ENCODE measurements around the gene METTL14. TPM values are rescaled to one million over a fixed set of nuclear protein-coding genes. Genes with fewer than 3 reads are reported as not detected.

METTL14 gene
- total RNA-seq, 1 donor = 25.3 TPM

DNA sequence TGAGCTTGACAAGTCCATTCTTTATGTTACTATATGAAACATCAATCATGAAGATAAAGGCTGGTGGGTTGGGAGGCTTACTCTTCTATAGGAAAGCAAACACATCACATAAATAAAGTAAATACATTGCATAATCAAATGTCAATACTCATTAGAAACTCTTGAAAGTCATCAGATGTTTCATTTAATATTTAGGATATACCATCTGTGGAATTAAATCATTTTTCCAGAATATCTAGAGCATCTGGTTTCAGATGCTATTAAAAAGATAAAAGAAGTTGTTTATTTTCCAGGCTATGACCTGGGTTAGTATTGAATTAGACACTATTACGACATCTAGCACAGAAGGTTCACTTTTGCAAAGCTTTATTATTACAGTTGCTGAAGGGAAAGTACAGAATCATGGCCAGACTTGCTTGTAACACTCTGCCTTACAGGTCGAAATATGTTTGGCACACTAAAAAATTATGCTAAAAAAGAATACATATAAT is 72.6 kb downstream of the METTL14 start:
- peaks cover 78% of the 10 kb centered on the region for H3K4me1 ChIP-seq (ENCODE audit: insufficient read depth, low read length)
- H4K20me1 ChIP-seq (ENCODE audit: insufficient read depth, low read length) = peaks cover 3% of the 10 kb centered on the region
- no peak overlapping the region for H2AFZ ChIP-seq (ENCODE audit: low read length)
- H3K4me2 ChIP-seq (ENCODE audit: insufficient read depth, low read length) = no peak overlapping the region
- H3K36me3 ChIP-seq (ENCODE audit: insufficient read depth, low read length) = peaks cover 70% of the 10 kb centered on the region
- no peaks in the 10 kb centered on the region for H3K9me3 ChIP-seq (ENCODE audit: low read depth, low read length)
- TF ChIP-seq, protein P1, sequence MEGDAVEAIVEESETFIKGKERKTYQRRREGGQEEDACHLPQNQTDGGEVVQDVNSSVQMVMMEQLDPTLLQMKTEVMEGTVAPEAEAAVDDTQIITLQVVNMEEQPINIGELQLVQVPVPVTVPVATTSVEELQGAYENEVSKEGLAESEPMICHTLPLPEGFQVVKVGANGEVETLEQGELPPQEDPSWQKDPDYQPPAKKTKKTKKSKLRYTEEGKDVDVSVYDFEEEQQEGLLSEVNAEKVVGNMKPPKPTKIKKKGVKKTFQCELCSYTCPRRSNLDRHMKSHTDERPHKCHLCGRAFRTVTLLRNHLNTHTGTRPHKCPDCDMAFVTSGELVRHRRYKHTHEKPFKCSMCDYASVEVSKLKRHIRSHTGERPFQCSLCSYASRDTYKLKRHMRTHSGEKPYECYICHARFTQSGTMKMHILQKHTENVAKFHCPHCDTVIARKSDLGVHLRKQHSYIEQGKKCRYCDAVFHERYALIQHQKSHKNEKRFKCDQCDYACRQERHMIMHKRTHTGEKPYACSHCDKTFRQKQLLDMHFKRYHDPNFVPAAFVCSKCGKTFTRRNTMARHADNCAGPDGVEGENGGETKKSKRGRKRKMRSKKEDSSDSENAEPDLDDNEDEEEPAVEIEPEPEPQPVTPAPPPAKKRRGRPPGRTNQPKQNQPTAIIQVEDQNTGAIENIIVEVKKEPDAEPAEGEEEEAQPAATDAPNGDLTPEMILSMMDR (IDR thresholded peaks at IDR 0.05; ENCODE audit: extremely low read depth, low read depth, low read length) = no peak
- H3K79me2 ChIP-seq (ENCODE audit: insufficient read depth, low read length) = peaks cover 83% of the 10 kb centered on the region
- H3K27me3 ChIP-seq (ENCODE audit: insufficient read depth, low read length) = no peaks in the 10 kb centered on the region
- H3K27ac ChIP-seq (ENCODE audit: low read depth, low read length) = peak overlapping the region; percentile 47
- no peak for DNase-seq (ENCODE audit: insufficient read length, low spot score, missing footprints)
- H3K4me3 ChIP-seq (ENCODE audit: insufficient read depth, low read length) = no peak overlapping the region

DNA sequence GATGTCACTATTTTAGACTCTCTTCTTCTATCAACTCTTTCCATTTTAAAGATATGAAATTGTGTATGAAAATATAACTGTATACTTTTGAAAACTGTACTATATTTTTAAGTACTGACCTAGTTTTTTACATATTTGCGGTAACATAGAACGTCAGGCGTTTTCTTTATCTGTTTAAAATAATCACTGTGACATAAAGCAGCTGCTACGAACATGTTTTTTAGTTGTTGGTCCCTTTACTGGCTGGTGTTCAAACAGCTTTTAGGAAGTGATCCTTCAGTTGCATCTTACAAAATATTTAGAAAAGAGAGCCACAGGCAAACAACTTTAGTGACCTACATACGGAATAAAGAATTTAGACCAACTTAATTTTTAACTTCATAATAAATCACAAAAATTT is 73.1 kb downstream of the METTL14 start:
- Histone ChIP-seq H3K27ac (ENCODE audit: low read depth, low read length) (peak overlapping the region; percentile 47), H3K9me3 (ENCODE audit: low read depth, low read length) (no peaks in the 10 kb centered on the region), H3K4me3 (ENCODE audit: insufficient read depth, low read length) (no peak overlapping the region), H4K20me1 (ENCODE audit: insufficient read depth, low read length) (peaks cover 3% of the 10 kb centered on the region), H3K79me2 (ENCODE audit: insufficient read depth, low read length) (peaks cover 86% of the 10 kb centered on the region), H3K4me1 (ENCODE audit: insufficient read depth, low read length) (peaks cover 78% of the 10 kb centered on the region), H3K4me2 (ENCODE audit: insufficient read depth, low read length) (no peak overlapping the region), H3K36me3 (ENCODE audit: insufficient read depth, low read length) (peaks cover 72% of the 10 kb centered on the region), H3K27me3 (ENCODE audit: insufficient read depth, low read length) (no peaks in the 10 kb centered on the region), H2AFZ (ENCODE audit: low read length) (no peak overlapping the region)
- TF ChIP-seq, protein P1 (IDR thresholded peaks at IDR 0.05; ENCODE audit: extremely low read depth, low read depth, low read length) = no peak
- no peak for DNase-seq (ENCODE audit: insufficient read length, low spot score, missing footprints)

DNA sequence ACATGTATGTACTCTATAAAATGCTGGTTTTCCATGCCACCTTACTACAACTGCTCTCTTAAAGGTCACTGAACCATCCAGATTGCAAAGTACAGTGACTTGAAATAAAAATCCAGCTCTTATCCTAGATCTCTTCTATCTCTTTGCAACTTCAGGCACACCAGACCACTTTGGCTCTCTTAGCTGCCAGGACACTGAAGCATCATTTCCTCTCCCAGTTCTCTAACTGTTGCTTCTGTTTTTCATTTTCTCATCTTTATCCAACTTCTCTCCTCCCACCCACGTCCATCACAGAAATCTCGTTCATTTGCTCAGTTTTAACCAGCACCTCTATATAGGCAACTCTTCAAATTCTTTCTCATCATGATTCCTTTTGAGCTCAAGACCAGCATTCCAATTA is 74.3 kb downstream of the METTL14 start:
- peaks cover 90% of the 10 kb centered on the region for H3K79me2 ChIP-seq (ENCODE audit: insufficient read depth, low read length)
- peaks cover under 1% of the 10 kb centered on the region for H4K20me1 ChIP-seq (ENCODE audit: insufficient read depth, low read length)
- peak; percentile 46 for DNase-seq (ENCODE audit: insufficient read length, low spot score, missing footprints)
- H3K9me3 ChIP-seq (ENCODE audit: low read depth, low read length) = no peaks in the 10 kb centered on the region
- TF ChIP-seq, protein P1 (IDR thresholded peaks at IDR 0.05; ENCODE audit: extremely low read depth, low read depth, low read length) = no peak
- no peak overlapping the region for H2AFZ ChIP-seq (ENCODE audit: low read length)
- no peak overlapping the region for H3K4me2 ChIP-seq (ENCODE audit: insufficient read depth, low read length)
- no peaks in the 10 kb centered on the region for H3K27me3 ChIP-seq (ENCODE audit: insufficient read depth, low read length)
- peaks cover 78% of the 10 kb centered on the region for H3K4me1 ChIP-seq (ENCODE audit: insufficient read depth, low read length)
- peak overlapping the region; percentile 47 for H3K27ac ChIP-seq (ENCODE audit: low read depth, low read length)
- peaks cover 77% of the 10 kb centered on the region for H3K36me3 ChIP-seq (ENCODE audit: insufficient read depth, low read length)
- no peak overlapping the region for H3K4me3 ChIP-seq (ENCODE audit: insufficient read depth, low read length)

DNA sequence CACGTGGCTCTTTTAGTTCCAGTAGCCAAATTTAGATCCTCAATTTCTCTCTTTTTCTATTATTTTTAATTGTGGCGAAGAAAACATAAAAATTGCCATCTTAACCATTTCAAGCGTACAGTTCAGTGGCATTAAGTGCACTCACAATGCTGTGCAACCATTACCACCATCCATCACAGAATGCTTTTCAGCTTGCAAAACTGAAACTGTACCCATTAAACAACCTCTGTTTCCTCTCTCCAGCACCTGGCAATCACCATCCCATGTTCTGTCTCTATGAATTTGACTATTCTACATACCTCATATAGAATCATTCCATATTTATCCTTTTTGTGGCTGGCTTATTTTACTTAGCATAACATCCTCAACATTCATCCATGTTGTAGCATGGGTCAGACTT is 74.9 kb downstream of the METTL14 start:
- Histone ChIP-seq H3K4me1 (ENCODE audit: insufficient read depth, low read length) (peaks cover 82% of the 10 kb centered on the region), H3K4me2 (ENCODE audit: insufficient read depth, low read length) (no peak overlapping the region), H2AFZ (ENCODE audit: low read length) (no peak overlapping the region), H3K36me3 (ENCODE audit: insufficient read depth, low read length) (peaks cover 79% of the 10 kb centered on the region), H3K79me2 (ENCODE audit: insufficient read depth, low read length) (peaks cover 92% of the 10 kb centered on the region), H4K20me1 (ENCODE audit: insufficient read depth, low read length) (no peaks in the 10 kb centered on the region), H3K4me3 (ENCODE audit: insufficient read depth, low read length) (no peak overlapping the region), H3K27me3 (ENCODE audit: insufficient read depth, low read length) (no peaks in the 10 kb centered on the region), H3K27ac (ENCODE audit: low read depth, low read length) (no peak overlapping the region), H3K9me3 (ENCODE audit: low read depth, low read length) (no peaks in the 10 kb centered on the region)
- TF ChIP-seq, protein P1 (IDR thresholded peaks at IDR 0.05; ENCODE audit: extremely low read depth, low read depth, low read length) = no peak
- DNase-seq (ENCODE audit: insufficient read length, low spot score, missing footprints) = no peak
